ENCODE results near the gene NFIB.

The NFIB gene

DNA sequence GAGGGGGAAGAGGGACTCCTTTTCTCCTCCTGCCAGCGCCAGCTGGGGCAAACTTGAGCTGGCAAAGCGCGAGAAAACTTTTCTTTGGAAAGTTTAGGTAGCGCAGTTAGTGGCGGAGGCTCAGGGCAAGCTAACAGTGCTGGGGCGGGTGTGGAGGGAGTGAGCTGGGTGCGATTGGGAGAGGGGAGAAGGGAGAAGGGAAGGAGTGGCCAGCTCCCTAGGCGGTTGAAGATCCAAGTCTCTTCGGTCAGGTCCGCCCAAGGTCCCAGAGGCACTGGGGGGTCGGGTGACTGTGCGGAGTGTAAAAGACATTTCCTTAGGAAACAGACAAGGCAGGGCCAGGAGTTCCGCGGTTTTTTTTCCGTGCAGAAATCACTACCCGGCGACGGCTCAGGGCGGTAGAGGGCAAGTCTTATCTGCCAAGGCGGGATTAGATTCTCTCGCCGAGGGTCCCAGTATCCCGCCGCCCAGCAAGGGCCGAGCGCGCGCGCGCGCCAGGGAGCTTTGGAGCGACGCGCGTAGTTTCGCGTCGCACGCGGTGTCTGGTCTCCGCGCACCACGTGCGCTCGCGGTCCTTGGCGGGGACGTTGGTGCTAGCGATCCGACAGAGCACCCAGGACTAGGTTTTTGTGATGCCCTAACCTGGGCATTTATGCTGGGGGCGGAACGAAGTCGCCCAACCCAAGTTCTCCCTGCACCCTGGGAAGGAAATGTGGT, 33.6 kb upstream of the NFIB start:
- H3K4me1 Mint-ChIP-seq = peaks cover 45% of the 10 kb centered on the region
- H3K27ac Mint-ChIP-seq = no peak overlapping the region
- no peaks in the 10 kb centered on the region for H3K9me3 Mint-ChIP-seq
- peaks cover 50% of the 10 kb centered on the region for H3K27me3 Mint-ChIP-seq (ENCODE audit: low read depth)
- no peaks in the 10 kb centered on the region for H3K36me3 Mint-ChIP-seq (ENCODE audit: low read depth)
- TF ChIP-seq, protein P1, sequence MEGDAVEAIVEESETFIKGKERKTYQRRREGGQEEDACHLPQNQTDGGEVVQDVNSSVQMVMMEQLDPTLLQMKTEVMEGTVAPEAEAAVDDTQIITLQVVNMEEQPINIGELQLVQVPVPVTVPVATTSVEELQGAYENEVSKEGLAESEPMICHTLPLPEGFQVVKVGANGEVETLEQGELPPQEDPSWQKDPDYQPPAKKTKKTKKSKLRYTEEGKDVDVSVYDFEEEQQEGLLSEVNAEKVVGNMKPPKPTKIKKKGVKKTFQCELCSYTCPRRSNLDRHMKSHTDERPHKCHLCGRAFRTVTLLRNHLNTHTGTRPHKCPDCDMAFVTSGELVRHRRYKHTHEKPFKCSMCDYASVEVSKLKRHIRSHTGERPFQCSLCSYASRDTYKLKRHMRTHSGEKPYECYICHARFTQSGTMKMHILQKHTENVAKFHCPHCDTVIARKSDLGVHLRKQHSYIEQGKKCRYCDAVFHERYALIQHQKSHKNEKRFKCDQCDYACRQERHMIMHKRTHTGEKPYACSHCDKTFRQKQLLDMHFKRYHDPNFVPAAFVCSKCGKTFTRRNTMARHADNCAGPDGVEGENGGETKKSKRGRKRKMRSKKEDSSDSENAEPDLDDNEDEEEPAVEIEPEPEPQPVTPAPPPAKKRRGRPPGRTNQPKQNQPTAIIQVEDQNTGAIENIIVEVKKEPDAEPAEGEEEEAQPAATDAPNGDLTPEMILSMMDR (IDR thresholded peaks at IDR 0.05; ENCODE audit: unreplicated experiment in 3 of 3) = no peak
- no peak overlapping the region for H3K4me3 Mint-ChIP-seq

DNA sequence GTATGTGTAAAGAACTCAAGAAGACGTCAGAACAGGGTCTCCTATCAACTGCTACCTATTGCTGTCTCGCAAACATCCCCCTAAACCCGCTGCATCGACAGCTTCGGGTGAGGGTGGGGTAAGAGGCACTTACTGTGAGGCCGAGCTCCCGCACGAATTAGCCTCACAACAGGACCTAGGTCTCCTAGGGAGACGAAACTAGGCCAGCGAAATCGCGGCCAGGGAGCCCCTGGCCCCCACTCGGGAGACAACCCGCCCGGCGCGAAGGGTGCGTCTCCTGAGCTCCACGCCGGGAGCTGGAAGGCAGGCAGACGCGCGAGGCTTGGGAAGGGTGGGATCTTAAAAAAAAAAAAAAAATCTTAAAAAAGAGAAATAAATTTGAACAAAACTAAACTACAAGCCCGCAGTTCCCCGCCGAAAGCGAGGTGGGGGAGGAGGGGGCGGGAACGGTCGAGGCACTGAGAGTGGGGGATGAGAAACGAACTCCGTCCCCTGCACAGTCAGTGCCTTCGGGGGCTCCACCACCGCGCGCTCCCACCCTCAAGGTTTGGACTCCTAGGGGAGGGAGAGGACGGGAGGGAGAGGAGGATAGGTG, 33.0 kb upstream of the NFIB start:
- no peak overlapping the region for H3K4me3 Mint-ChIP-seq
- H3K36me3 Mint-ChIP-seq (ENCODE audit: low read depth) = no peaks in the 10 kb centered on the region
- no peak overlapping the region for H3K27ac Mint-ChIP-seq
- TF ChIP-seq, protein P1 (IDR thresholded peaks at IDR 0.05; ENCODE audit: unreplicated experiment in 3 of 3) = no peak
- peaks cover 46% of the 10 kb centered on the region for H3K27me3 Mint-ChIP-seq (ENCODE audit: low read depth)
- H3K4me1 Mint-ChIP-seq = peaks cover 38% of the 10 kb centered on the region
- no peaks in the 10 kb centered on the region for H3K9me3 Mint-ChIP-seq

DNA sequence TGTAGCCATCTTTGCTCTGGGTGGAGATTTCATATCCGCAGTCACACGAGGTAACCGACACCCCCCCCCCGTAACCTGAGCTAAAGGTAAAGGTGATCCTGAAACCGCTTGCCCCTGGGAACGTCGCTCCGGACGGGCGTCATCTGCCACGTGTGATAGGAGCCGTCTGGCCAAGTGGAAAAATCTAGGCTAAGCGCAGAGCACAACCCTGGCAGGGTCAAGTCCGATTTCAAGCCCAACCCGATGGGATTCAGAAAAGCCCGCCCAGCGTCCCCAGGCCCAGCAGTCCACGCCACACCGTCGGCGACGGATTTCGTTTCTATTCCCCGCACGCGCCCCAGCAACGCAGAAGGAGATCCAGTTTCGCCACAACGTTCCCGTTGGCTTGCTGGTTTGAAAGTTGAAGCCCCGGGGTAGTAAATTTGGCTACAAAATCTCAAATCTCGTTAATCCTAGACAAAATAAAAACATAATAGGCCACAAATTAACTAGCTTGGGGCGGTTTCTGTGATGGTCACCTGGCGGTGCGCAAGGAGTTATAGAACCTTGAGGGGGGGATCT, 32.4 kb upstream of the NFIB start:
- peaks cover 37% of the 10 kb centered on the region for H3K4me1 Mint-ChIP-seq
- no peaks in the 10 kb centered on the region for H3K9me3 Mint-ChIP-seq
- TF ChIP-seq, protein P1 (IDR thresholded peaks at IDR 0.05; ENCODE audit: unreplicated experiment in 3 of 3) = no peak
- H3K4me3 Mint-ChIP-seq = no peak overlapping the region
- no peak overlapping the region for H3K27ac Mint-ChIP-seq
- H3K36me3 Mint-ChIP-seq (ENCODE audit: low read depth) = no peaks in the 10 kb centered on the region
- H3K27me3 Mint-ChIP-seq (ENCODE audit: low read depth) = peaks cover 46% of the 10 kb centered on the region

DNA sequence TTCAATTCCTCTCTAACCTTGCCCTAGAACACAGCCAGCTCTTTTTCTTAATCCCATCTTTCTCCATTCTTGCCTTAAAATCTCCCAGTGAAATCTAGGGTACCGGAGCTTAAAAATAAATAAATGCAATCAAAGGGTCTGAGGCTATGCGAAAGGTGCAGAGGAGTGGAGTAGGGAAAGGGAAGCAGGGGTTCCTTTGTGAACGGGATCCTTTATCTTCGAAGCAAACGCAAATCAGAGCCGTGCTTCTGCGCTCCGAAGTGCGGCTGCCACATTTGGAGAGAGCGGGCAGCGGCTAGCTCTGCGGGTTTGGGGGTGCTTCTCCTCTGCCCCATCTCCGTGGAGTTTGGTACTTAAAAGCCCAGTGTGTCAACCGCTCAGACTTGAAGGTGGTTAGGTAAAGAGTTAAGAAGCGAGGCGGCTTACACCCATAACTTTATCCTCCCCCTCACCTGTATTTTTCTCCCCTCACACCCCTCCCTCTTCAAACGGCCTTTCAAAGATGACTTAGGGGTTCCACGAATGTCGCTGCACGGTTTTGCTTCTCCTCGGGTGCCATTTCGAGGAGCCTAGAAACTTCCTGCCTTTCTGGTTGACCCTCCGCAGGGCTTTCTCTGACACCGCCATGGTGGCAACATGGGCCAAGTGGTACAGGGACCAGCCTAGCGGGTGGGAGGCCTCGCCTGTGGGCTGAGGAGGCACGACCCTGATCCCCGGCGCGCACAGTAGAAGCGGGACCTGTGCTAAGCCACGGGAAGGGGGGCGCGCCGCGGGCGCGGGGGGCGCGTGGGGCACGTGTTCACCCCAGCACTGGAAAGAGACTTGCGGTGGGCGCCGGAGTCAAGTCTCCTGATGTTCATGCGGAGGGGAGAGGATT, 31.7 kb upstream of the NFIB start:
- TF ChIP-seq, protein P1 (IDR thresholded peaks at IDR 0.05; ENCODE audit: unreplicated experiment in 3 of 3) = no peak
- Mint-ChIP-seq H3K4me3 (no peak overlapping the region), H3K27ac (no peak overlapping the region), H3K9me3 (no peaks in the 10 kb centered on the region), H3K36me3 (ENCODE audit: low read depth) (no peaks in the 10 kb centered on the region), H3K27me3 (ENCODE audit: low read depth) (peaks cover 39% of the 10 kb centered on the region), H3K4me1 (peaks cover 34% of the 10 kb centered on the region)

DNA sequence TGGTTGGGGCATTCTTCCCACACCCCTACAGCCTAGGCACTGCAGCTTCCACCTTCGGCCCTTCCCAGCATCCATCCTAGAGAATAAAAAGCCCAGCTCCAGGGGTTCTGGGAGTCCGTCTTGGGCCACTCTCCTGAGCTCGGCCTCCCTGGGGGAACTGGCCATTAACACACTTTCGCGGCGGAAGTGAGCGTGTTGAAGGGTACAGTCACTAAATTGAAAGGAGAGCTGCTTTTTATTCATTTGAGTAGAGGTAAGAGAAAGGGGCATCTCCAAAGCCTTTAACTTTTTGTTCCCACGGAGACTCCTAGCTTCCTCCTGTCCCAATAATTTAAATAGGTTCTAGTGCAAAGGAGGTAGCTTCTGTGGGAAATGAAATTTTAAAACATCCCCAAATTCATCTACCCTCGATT, 31.0 kb upstream of the NFIB start:
- H3K27ac Mint-ChIP-seq = no peak overlapping the region

More for the DNA sequence above, 31.0 kb upstream of the NFIB start:
- Mint-ChIP-seq H3K4me1 (peaks cover 31% of the 10 kb centered on the region), H3K4me3 (no peak overlapping the region), H3K9me3 (no peaks in the 10 kb centered on the region), H3K36me3 (ENCODE audit: low read depth) (no peaks in the 10 kb centered on the region), H3K27me3 (ENCODE audit: low read depth) (peaks cover 32% of the 10 kb centered on the region)
- TF ChIP-seq, protein P1 (IDR thresholded peaks at IDR 0.05; ENCODE audit: unreplicated experiment in 3 of 3) = no peak
